Fibroblast of peridontal ligament (primary cell): Measurements from ENCODE around the gene TNNT2.

Experiments
- DNase-seq: peaks from one replicate; pipeline ENCODE4 v3.0.0-alpha.2; 2010; ENCODE audit errors: extremely low read depth

The TNNT2 gene

DNA sequence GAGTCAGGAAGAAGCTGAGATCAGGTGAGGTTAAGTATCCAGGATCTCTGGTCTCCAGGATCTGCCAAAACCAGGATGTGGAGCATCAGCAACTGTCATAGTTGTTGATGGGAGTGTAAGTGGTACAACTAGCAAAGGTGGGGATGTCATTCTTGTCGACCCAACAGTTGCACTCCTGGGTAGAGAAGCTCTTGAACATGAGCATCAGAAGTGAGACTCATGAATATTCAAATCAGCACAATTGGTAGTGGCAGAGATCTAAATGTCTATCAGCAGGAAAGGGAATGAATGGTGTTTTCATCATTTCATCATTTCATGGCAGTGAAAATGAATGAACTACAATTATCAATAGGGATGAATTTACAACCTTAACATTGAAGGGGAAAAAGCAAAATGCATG, 25.9 kb upstream of the TNNT2 start:
- no peak for DNase-seq

DNA sequence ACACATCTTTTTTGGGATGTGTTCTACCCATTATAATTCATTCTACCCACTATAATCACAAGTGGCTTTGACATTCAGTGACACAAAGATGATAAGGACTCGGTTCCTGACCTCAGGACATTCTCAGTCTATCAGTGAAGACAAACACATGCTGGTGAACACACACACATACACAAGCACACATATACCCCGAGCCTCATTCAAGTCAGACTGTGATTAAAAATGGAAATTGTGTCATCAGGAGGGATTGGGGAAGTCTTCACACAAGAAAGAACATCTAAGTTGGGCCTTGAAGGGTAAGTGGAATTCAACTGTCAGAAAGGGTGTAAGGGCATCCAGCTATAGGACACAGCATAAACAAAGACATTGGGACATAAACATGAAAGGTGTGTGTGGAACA, 24.2 kb upstream of the TNNT2 start:
- no peak for DNase-seq

DNA sequence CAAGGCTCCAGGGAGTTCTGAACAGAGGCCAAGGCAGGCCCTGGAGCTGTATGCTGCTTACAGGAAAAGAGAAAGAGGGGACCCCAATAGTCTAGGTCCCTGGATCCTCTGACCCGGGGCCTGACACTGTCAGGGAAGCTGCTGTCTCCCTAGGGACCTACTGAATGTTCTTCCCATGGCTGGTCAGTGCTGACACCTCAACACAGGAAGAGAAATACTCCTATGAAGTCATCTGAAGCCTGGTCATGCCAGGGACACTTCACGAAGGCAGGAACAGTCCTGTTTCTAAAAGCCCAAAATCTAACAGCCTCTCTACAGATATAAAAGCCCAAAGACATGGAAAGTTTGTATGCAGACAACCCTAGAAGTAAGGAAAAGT, 23.4 kb upstream of the TNNT2 start:
- DNase-seq = no peak

DNA sequence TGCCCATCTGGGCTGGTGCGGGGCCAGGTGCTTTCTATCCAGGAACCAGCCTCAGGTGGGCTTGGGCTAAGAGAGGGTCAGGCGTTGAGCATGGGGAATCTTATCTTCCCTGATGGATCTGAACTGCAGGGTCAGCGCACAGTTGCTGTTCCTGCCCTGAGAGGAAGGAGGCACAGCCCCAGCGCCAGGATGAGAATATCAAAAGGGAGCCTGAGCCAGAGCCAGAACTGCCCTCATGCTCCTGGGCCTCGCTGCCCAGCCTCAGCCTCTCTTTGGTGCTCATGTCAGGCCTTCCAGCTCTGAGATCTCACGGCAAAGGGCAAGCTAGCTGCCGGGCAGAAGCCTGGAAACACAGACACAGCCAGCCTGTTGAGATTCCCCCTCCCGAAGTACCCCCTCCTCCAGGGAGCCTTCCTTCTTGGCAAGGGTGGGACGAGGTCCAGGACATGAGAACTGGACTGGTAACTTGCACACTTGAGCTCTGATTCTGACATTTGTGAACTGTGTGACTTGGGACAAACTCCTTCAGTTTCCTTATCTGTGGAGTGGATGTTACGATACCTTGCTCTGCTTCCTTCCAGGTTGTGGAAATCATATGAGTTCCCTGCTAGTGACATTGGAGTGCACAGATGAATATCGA, 22.9 kb upstream of the TNNT2 start:
- DNase-seq = no peak

DNA sequence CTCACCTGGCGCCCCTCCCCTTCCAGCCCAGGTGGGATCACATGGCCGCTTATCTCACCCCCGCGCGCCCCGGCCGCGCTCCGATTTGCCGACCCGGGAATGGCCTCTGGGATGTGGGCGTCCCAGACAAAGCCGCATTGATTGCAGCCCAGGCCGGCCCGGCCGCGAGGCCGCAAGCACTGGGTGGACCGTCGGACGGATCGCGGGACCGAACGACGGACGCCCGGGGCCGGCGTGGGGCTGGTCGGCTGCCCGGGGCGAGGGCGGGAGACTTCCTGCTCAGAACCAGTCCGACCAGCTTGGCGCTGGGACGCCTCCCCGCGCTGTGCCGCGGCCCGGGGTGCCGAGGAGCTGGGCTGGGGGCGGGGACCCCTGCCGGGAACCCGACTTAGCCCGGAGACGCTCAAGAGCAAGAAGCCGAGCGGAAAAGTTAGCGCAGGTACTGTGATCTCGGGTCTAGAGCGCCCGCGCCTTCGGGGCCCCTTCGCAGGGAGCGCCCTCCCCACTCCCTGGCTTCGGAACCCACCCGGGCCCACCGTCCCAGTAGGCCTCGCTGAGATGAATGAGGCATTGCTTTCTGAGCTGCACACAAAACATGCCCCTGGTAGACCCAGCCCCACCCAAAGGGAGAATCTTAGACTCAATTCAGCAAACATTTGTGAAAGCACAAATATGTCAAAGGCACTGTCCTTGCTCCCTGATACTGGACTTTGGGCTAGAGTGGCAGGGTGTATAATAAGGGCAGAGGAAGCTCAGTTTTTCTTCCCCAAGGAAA, 22.1 kb upstream of the TNNT2 start:
- DNase-seq = no peak

DNA sequence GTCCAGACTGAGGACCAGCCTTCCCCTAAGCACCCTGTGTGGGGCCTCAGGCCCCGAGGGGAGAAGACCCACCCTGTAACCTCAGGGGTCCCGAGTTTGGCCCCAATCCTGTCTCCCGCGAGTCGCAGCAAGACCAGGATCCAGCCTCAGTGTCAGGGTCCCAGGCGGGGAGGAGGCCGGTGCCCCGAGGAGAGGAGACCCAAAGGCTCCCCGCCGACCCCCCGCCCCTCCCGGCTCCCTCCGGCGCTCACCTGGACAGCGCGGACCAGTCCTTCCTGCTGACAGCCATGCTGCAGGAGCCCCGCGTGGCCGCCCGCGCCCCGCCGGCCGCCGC, 21.5 kb upstream of the TNNT2 start, which contains the start of gene LAD1:
Gene LAD1 (minus strand): TSS at position 307 of the 334 bp plus-strand sequence. CDS start 18 bp downstream, at position 289.
- DNase-seq = no peak

DNA sequence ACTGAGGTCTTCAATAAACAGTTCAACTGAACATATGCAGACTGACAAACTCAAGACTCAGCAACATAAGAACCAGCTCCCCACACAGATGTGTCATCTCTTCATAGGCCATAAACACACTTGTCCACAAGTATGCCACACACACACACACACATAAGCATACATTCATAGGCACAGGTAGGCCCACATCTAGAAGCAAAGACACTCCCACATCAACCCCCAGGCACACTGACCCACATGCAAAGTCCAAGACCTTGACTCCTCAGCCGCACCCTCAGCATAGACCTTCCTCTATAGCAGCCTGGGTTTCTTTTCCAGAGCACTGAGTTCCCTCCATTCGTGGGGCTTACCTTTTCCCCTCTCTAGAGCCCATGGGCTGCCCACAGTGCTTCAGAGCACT, 20.2 kb upstream of the TNNT2 start:
- no peak for DNase-seq

DNA sequence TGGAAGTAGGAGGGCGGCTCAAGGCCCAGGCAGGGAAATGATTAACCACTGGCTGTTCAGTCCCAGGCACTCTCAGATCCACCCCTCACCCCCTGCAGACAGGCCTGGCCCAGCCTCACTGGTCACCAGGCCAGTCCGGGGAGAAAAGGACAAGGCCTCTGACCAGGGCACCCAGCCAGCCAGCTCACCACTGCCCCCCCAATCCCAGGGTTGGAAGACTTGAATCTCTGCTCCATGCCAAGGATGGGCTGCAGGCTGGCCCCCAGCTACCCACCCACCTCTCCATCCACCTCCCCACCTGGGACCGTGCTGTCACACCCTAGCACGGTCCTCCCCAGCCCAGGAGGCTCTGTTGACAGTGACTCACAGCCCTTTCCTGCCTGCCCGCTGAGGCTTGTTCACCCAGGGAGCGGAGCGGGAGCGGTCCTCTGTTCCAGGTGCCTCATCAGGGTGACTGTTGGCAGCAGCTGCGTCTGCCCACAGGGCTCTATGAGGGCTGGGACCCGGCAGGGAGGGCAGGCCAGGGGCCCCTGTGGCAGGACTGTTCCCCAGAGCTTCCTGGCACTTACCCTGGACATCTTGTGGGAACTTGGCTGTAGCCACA, 19.5 kb upstream of the TNNT2 start:
- no peak for DNase-seq

DNA sequence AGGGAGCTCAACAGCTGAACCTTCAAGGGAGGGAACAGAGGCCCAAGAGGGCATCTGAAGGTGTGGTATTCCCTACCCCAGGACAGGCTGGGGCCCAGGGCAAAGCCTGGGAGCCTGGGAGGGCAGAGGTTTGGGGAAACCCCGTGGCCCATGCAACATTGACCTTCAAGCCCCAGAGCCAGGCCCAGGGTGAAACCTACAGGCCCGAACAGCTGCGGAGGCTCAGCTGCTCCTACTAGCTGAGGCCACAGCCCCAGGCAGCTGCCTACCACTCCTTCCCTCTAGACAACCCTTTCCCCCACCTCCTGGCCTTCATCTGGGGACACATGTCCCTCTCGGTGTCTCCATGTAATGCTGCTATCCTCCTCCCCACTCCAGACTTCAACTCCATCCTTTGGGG, 18.5 kb upstream of the TNNT2 start:
- DNase-seq = no peak

DNA sequence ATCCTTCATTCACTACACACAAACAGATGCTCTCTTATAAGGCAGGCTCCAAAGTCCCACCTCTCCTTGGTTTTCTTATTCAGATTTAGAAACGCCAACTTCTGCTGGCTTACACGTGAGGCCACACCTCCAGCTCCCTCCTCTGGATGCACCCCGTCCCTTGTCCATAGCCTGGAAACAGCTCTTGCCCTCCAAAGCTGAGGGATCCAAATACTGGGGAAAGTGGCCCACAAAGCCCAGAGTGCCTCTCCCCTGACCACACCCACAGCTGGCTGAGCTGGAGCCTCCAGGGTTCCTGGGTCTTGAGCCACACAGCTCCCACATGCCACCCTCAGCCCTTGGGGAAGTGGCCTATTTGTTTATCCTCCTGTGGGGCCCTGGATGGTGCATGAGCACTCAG, 17.1 kb upstream of the TNNT2 start:
- DNase-seq = no peak

DNA sequence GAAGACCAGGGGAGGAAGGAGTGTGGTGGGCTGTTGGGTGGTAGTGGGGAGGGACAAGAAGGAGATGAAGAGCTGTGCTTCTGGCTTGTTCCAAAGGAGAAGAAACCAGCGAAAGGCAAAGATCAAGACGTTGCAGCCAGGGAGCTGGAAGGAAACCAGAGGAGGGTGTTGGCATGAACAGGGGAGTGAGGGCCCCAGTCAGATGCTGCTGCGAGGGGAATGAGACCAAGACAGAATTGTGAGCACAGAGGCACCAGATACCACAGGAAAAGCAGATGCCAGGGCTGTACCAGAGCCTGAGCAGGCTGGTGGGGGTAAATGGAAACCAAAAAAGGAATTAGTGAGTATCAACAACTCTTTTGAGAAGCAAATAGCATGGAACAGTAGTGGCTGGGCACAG, 15.6 kb upstream of the TNNT2 start:
- DNase-seq = no peak

DNA sequence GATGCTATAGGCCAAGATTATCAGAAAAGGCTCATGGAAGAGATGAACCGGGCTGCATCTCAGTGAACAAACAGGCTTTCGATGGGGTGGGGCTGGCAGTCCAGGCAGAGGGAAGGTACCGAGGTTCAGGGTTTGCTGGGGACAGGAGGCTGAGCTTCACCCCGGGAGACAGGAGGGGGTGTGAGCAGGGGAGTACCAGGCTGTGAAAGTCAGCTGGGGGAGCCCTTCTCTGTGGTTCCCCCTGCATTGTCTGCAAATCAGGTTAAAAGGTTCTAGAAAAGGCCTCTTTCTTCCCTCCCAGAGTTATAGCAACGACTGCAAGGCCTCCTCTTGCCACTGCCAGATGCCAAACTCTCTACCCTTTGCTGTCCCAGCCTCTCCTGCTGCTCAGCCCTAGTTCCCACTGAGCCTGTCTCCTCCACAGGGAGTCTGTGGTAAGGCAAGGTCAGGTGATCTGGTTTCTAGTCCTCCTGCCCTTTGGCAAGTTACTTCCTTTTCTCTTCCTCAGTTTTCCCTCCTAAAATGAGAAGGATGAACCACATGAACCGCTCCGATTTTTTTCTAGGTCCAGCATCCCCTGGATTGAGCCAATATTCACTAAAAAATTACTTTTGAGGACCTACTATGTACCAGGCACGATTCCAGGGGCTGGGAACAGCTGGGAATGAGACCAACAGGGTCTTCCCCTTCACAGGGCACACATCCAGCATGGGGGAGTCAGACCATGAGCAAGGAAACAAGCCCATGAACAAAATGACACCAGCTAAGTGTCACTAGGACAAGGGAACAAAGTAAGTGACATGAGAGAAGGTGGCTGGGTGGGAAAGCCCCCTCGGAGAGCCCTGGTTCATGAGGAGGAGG, 14.4 kb upstream of the TNNT2 start:
- DNase-seq = no peak

DNA sequence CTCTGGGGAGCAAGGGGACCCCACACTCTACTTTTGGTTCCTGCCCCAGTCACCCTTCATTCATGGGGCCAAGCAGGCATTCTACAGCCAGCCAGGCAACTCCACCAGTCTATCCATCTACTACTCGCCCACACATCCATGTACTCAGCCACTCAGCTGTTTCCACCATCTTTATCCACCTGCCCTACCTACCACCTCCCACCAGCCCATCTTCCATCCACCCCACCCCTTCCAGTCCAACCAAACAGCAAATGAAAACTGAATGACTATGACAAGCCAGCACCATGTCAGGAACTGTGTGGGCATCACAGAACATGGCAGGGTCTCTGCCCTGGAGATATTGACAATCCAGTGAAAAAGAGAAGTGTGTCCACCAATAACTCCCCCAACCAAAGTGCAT, 13.7 kb upstream of the TNNT2 start:
- no peak for DNase-seq

DNA sequence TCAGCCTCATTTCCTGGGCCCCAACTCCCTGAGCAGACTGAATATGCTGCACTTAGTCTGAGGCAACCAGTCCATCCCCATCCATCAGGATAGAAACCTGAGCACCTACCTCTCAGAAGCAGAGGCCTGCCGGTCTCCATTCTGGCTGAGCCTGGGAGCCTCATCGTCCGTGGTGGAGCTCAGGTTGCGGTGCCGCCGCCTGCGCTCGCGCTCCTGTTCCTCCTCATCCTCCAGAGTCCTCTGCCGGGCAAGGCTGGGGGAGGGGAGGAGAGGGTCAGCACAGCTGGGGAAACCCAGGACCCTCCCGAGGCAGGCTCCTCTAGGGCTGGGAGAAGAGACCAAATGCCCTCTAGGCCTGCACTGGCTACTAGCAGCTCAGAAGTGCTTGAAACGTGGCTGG, 11.6 kb upstream of the TNNT2 start:
- DNase-seq = no peak

DNA sequence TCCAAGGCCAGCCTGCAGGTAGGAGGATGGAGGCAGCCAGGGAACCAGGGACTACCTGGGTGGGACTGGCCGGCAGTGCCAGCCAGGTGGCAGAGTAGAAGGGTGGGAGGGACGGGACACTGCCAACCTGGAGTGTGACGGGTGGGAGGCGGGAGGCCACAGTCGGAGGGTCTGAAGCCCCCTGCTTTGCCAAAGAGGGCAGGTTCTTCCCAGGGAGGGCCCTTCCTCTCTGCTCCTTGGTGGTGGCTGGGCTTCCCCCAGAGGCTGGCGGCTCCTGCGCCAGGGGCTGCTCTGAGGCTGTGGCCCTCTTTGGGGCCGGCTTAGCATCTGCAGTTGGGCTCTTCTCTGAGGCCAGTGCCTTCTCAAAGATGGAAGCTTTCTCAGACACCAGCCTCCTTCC, 8.7 kb upstream of the TNNT2 start:
- no peak for DNase-seq

DNA sequence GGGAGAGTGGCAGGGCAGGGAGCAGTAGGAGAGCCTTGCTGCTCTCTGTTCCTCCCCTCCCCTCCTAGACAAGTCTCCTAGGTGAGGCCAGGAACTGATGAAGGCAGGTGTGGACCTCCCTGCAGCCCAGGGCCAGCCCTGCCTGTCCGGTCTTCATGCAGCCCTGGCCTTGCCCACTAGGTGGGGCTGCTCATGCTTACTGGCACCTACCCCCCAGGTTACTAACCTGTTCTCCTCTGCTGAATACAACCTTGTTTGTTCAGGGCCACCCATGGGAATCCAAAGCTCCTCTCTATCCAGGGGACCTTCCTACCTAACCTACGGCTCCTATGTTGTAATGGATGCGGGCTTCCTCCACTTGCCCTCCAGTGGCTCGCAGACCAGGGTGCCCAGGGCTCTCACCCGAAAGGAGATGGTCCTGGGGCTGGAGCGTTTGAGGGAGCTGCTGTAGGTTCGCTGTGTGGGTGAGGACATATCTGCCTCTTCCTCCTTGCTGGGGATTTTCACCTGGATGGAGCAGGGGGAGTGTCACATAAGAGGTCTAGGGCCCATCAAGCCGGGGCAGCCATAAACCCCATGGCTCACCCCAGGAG, 7.9 kb upstream of the TNNT2 start:
- peak; percentile 6 for DNase-seq

DNA sequence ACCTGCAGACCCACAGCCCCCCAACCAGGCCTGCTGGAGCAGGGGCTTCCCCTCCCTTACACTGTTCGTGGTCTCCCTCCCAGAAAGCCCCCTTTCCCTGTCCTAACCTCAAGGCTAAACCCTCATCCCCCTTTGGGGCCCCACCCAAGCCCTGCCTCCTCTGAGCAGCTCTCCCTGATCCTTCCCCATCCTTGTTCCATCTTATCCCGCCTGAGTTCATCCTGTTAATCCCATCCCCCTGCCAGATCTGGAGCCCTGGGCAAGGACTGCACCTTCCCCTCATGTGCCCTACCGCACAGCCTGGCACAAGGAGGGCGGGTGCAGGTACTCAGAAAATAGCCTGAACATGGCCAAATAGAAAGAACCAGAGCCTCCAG, 6.9 kb upstream of the TNNT2 start:
- no peak for DNase-seq

DNA sequence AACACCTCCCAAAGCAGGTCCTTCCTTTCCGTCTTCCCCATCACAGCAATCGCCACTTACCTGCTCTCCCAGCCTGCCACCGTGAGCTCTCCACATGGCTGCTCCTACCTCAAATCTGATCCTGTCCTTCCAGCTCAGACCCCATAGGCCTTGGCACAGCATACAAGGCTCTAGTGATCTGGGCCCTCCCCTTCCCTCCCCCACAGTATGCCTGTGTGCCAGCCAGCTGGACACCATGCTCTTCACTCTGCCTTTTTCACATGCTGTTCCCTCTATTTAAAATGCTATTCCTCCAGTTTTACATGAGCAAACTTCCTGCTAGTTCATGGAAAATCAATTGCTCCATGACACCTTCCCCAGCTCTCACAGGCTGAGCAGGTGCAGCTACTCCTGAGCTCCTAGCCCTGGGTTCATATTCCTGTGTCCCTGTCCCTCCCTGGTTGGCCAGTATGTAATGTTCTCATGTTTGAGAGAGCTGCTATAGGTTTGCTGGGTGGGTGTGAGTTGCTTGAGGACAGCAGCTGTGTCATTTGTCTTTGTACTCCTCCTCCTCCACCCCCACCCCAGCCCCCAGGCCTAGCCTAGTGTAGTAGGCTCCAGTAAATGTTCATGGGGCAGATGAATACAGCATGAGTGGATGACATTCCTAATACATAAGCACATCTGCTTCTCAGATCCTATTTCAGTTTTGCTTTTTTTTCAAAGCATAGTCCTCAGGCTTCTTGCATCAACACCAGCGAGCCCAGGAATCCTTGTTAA, 6.3 kb upstream of the TNNT2 start:
- peak; percentile 91 for DNase-seq

DNA sequence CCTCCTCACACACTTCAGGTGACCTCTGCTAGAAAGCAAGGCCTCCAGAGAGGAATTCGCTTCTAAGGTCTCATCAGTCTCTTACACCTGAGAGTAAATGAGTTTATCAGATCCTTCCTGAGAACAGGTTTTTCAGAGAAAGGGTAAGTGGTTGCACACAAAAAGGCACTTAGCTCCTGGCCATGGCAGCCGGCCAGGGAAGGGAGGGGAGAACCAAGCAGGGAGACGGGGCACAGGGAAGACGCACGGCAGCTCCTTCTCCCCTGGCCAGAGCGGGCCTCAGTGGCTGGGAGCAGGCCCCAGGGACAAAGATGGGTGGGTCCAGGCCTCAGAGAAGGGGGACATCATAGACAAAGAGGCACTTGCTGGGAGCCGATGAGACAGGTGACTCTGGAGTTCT, 3.6 kb upstream of the TNNT2 start:
- DNase-seq = no peak

DNA sequence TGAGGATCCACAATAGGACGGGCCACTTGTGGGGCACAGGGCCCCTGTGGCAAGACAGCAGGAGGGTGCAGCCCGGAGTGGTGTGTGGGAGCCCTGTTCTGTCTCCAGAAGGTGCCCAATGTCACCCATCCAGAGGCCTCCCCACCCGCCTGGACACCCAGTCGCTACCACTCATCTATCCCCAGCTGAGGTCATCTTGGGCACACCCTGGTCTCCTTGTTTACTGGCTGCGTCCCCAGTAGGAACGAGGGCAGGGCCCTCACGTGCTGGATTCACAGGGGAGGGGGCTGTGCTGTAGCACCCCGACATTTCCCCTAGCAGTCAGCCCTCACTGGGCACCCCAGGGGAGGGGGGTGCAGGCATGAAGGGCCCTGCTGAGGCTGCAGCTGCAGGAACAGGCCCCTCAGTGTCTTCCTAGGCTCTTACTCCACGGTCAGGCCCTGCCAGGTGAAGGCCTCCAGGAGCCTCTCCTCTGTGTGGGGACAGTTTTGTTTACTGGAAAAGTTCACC, 2.3 kb upstream of the TNNT2 start:
- DNase-seq = no peak

DNA sequence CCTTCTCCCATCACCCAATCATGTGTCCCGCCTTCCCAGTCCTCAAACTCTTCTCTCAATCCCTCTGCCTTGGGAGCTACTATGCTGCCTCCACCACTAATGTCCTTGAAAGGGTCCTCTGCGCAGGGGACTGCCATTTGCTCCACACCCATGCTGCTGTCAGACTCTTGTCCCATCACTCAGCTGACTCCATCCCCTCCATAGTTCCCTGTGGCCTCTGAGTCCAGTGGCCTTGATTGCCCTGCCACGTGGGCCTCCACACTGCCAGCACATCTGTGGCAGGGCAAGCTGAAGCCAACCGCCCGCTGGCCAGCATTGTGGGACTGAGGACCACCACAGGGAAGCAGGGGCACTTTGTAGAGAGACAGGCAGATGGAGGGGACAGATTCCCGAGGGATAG, 1.3 kb upstream of the TNNT2 start:
- no peak for DNase-seq
